K562 (cell line): ENCODE data around the gene CRB2. TPM values are rescaled to one million over a fixed set of nuclear protein-coding genes. Genes with fewer than 3 reads are reported as not detected.

Experiments
- CGGBP1 ChIP-seq: fragments of 250-450 bp; sonication (Bioruptor Pico); IDR thresholded peaks from 2 replicates; pipeline ENCODE4 v1.9.0; 2021; ENCODE audit warnings: mild to moderate bottlenecking
- CREM ChIP-seq: IDR thresholded peaks from 2 replicates; pipeline ENCODE4 v1.6.1; 2014; ENCODE audit warnings: antibody characterized with exemption, low read depth
- FOSL1 ChIP-seq: fragments of 200-800 bp; sonication (Bioruptor generic); conservative IDR thresholded peaks from 2 replicates; pipeline ENCODE4 v1.6.1; 2016; ENCODE audit warnings: missing genetic modification characterization, missing compliant biosample characterization
- HIVEP1 ChIP-seq: fragments of 250-450 bp; sonication (Bioruptor Pico); IDR thresholded peaks from 2 replicates; pipeline ENCODE4 v1.4.0; 2020; ENCODE audit warnings: mild to moderate bottlenecking
- KLF13 ChIP-seq: fragments of 450-650 bp; IDR thresholded peaks from 2 replicates; pipeline ENCODE4 v1.6.1; 2016; ENCODE audit warnings: missing genetic modification characterization, low read depth, mild to moderate bottlenecking, missing compliant biosample characterization, moderate library complexity, borderline replicate concordance
- NELFE ChIP-seq: IDR thresholded peaks from 2 replicates; pipeline ENCODE4 v1.6.1; 2011; ENCODE audit warnings: mild to moderate bottlenecking; ENCODE audit not compliant: insufficient read depth, insufficient read length
- NFYB ChIP-seq: IDR thresholded peaks from 2 replicates; pipeline ENCODE4 v1.6.1; 2011; ENCODE audit warnings: mild to moderate bottlenecking, moderate library complexity; ENCODE audit not compliant: insufficient read length; ENCODE audit errors: extremely low read depth
- POLR2A ChIP-seq: fragments of 450-650 bp; conservative IDR thresholded peaks from 2 replicates; pipeline ENCODE4 v1.6.1; 2016
- PTRF ChIP-seq: fragments of 450-650 bp; IDR thresholded peaks from 2 replicates; pipeline ENCODE4 v1.6.1; 2016; ENCODE audit warnings: mild to moderate bottlenecking, missing genetic modification characterization, missing compliant biosample characterization
- RAD51 ChIP-seq: fragments of 450-650 bp; IDR thresholded peaks from 2 replicates; pipeline ENCODE4 v1.7.1; 2016; ENCODE audit warnings: low read depth, mild to moderate bottlenecking, borderline replicate concordance
- RB1 ChIP-seq: fragments of 450-650 bp; IDR thresholded peaks from 2 replicates; pipeline ENCODE4 v1.6.1; 2017; ENCODE audit warnings: low read depth, mild to moderate bottlenecking
- RNF219 ChIP-seq: fragments of 250-450 bp; sonication (Bioruptor Pico); IDR thresholded peaks from 2 replicates; pipeline ENCODE4 v1.5.0; 2022; ENCODE audit warnings: mild to moderate bottlenecking
- SMARCA4 ChIP-seq: fragments of 450-650 bp; IDR thresholded peaks from 2 replicates; pipeline ENCODE4 v1.6.1; 2016
- TBP ChIP-seq: optimal IDR thresholded peaks from 2 replicates; pipeline ENCODE3; 2011; ENCODE audit warnings: low read depth, low read length, improper control_type of control experiment
- TSC22D4 ChIP-seq: fragments of 450-650 bp; IDR thresholded peaks from 2 replicates; pipeline ENCODE4 v1.6.1; 2016; ENCODE audit warnings: missing genetic modification characterization, missing biosample characterization, control low read depth
- ZNF253 ChIP-seq: fragments of 250-450 bp; sonication (Bioruptor Pico); conservative IDR thresholded peaks from 2 replicates; pipeline ENCODE4 v1.6.1; 2021; ENCODE audit warnings: mild to moderate bottlenecking
- ZNF511 ChIP-seq: sonication (generic); formaldehyde crosslinking; IDR thresholded peaks from 2 replicates; pipeline ENCODE4 v1.8.0; 2022; ENCODE audit warnings: mild to moderate bottlenecking, missing genetic modification reagents
- polyA plus RNA-seq, 8 experiments: library from polyadenylated mRNA; depleted of rRNA in 4 of 8; stranded (reverse) in 5 of 8; unstranded in 3 of 8; fragments of >200 nt; fragmentation: Nextera tagmentation in 2 of 8; fragmentation: Illumina TruSeq in 1 of 8; extraction: Ambion mirVana in 2 of 8; extraction: Trizol in 1 of 8; gene quantifications; 2 replicates each; pipeline versions ENCODE4 v1.2.1 to v1.2.3, GENCODE V29; 2011 to 2014; ENCODE audit warnings: inconsistent platforms in 1 of 8, missing spikeins in 1 of 8
- total RNA-seq, 7 experiments: library from RNA; depleted of rRNA in 6 of 7; stranded (reverse); fragments of >200 nt in 6 of 7; fragmentation: Illumina TruSeq in 2 of 7; extraction: Trizol in 2 of 7; gene quantifications; 2 replicates each; pipeline versions ENCODE4 v1.2.1 to v1.2.3, GENCODE V29; 2011 to 2021; ENCODE audit warnings: low replicate concordance in 1 of 7
- TF ChIP-seq, protein P1 (sequence below): fragments of 450-650 bp; IDR thresholded peaks from 2 replicates; pipeline ENCODE4 v1.6.1; 2016; ENCODE audit warnings: low read depth, mild to moderate bottlenecking, moderate library complexity
- TF ChIP-seq, protein P2 (sequence below): fragments of 450-650 bp; IDR thresholded peaks from 2 replicates; pipeline ENCODE4 v1.6.1; 2016; ENCODE audit warnings: low read depth

The CRB2 gene
- total and polyA plus RNA-seq, 9 of the 15 experiments (the other 6 are each of a cell fraction or from before 2014, with no cell fraction given), result 0.13 to 1.2 (median 0.25) TPM; not detected in 2

GRCh38 chr9:123326662-123327093 lies 29.3 kb upstream of the CRB2 start (continued):
- no peak for TF ChIP-seq TBP
- TF ChIP-seq SMARCA4, result no peak
- TF ChIP-seq FOSL1 (tag), result no peak
- peak; percentile 70 for TF ChIP-seq ZNF511
- no peak for TF ChIP-seq PTRF (tag)
- TF ChIP-seq, protein P1, sequence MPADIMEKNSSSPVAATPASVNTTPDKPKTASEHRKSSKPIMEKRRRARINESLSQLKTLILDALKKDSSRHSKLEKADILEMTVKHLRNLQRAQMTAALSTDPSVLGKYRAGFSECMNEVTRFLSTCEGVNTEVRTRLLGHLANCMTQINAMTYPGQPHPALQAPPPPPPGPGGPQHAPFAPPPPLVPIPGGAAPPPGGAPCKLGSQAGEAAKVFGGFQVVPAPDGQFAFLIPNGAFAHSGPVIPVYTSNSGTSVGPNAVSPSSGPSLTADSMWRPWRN, result no peak
- TF ChIP-seq TSC22D4 (tag), result no peak
- no peak for TF ChIP-seq POLR2A
- no peak for TF ChIP-seq NELFE
- TF ChIP-seq, protein P2, sequence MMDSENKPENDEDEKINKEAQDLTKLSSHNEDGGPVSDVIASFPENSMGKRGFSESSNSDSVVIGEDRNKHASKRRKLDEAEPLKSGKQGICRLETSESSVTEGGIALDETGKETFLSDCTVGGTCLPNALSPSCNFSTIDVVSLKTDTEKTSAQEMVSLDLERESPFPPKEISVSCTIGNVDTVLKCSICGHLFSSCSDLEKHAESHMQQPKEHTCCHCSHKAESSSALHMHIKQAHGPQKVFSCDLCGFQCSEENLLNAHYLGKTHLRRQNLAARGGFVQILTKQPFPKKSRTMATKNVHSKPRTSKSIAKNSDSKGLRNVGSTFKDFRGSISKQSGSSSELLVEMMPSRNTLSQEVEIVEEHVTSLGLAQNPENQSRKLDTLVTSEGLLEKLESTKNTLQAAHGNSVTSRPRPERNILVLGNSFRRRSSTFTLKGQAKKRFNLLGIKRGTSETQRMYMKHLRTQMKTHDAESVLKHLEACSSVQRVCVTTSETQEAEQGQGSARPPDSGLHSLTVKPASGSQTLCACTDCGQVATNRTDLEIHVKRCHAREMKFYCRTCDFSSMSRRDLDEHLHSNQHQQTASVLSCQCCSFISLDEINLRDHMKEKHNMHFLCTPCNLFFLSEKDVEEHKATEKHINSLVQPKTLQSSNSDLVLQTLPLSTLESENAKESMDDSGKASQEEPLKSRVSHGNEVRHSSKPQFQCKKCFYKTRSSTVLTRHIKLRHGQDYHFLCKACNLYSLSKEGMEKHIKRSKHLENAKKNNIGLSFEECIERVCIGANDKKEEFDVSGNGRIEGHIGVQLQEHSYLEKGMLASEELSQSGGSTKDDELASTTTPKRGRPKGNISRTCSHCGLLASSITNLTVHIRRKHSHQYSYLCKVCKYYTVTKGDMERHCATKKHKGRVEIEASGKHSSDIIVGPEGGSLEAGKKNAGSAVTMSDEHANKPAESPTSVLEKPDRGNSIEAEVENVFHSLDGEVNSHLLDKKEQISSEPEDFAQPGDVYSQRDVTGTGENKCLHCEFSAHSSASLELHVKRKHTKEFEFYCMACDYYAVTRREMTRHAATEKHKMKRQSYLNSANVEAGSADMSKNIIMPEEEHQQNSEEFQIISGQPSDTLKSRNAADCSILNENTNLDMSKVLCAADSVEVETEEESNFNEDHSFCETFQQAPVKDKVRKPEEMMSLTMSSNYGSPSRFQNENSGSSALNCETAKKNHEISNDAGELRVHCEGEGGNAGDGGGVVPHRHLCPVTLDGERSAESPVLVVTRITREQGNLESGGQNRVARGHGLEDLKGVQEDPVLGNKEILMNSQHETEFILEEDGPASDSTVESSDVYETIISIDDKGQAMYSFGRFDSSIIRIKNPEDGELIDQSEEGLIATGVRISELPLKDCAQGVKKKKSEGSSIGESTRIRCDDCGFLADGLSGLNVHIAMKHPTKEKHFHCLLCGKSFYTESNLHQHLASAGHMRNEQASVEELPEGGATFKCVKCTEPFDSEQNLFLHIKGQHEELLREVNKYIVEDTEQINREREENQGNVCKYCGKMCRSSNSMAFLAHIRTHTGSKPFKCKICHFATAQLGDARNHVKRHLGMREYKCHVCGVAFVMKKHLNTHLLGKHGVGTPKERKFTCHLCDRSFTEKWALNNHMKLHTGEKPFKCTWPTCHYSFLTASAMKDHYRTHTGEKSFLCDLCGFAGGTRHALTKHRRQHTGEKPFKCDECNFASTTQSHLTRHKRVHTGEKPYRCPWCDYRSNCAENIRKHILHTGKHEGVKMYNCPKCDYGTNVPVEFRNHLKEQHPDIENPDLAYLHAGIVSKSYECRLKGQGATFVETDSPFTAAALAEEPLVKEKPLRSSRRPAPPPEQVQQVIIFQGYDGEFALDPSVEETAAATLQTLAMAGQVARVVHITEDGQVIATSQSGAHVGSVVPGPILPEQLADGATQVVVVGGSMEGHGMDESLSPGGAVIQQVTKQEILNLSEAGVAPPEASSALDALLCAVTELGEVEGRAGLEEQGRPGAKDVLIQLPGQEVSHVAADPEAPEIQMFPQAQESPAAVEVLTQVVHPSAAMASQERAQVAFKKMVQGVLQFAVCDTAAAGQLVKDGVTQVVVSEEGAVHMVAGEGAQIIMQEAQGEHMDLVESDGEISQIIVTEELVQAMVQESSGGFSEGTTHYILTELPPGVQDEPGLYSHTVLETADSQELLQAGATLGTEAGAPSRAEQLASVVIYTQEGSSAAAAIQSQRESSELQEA, result no peak
- TF ChIP-seq CREM, result peak; percentile 91
- TF ChIP-seq RNF219 (CRISPR knock-in tag), result no peak
- TF ChIP-seq CGGBP1 (CRISPR knock-in tag), result no peak
- no peak for TF ChIP-seq ZNF253 (CRISPR knock-in tag)
- TF ChIP-seq KLF13 (tag), result no peak
- no peak for TF ChIP-seq NFYB
- no peak for TF ChIP-seq RB1
- no peak for TF ChIP-seq HIVEP1 (CRISPR knock-in tag)
- peak; percentile 96 for TF ChIP-seq RAD51
